Kidney (tissue), 14 donors: ENCODE data around the gene TCF25. TPM values are rescaled to one million over a fixed set of nuclear protein-coding genes. Genes with fewer than 3 reads are reported as not detected.
"Not testable (repeated sequence)": the region's sequence is repeated elsewhere in the genome, so short reads cannot be mapped to it uniquely, and the experiment has no call there.

Experiments
- DNase-seq, 5 donors: peaks; one replicate each; pipeline ENCODE4 v3.0.0-alpha.2; 2013 to 2020
- FAIRE-seq: peaks from 2 replicates; lab custom pipeline; 2012; peaks lifted over from hg19 to GRCh38; lab: Jason Lieb, UNC
- H3K27ac ChIP-seq, 2 donors: one replicate each; pipeline ENCODE4 v1.7.0; 2013; ENCODE audit warnings: low read depth in 2 of 2, low read length in 2 of 2, inconsistent platforms in 1 of 2
- H3K27me3 ChIP-seq: one replicate; pipeline ENCODE4 v1.7.1; 2013; ENCODE audit warnings: low read length, inconsistent platforms; ENCODE audit not compliant: control insufficient read depth, insufficient read depth
- H3K36me3 ChIP-seq, 3 donors: one replicate each; pipeline versions ENCODE4 v1.7.0 to v1.7.1; 2013; ENCODE audit warnings: low read length in 3 of 3, control low read depth in 1 of 3, inconsistent platforms in 1 of 3; ENCODE audit not compliant: insufficient read depth in 3 of 3, control insufficient read depth in 2 of 3
- H3K4me1 ChIP-seq, 3 donors: one replicate each; pipeline versions ENCODE4 v1.7.0 to v1.7.1; 2013; ENCODE audit warnings: low read length in 3 of 3, inconsistent platforms in 1 of 3, low read depth in 1 of 3; ENCODE audit not compliant: control insufficient read depth in 2 of 3, insufficient read depth in 2 of 3
- H3K4me3 ChIP-seq, 3 donors: one replicate each; pipeline versions ENCODE4 v1.7.0 to v1.8.1; 2013; ENCODE audit warnings: low read length in 3 of 3, control low read depth in 1 of 3, inconsistent platforms in 1 of 3
- H3K9ac ChIP-seq, 3 donors: one replicate each; pipeline versions ENCODE4 v1.7.0 to v1.7.1; 2013; ENCODE audit warnings: low read length in 3 of 3, control low read depth in 1 of 3, inconsistent platforms in 1 of 3
- H3K9me3 ChIP-seq, 3 donors: one replicate each; pipeline versions ENCODE4 v1.7.0 to v1.7.1; 2013; ENCODE audit warnings: low read length in 3 of 3, control low read depth in 1 of 3, inconsistent platforms in 1 of 3; ENCODE audit not compliant: control insufficient read depth in 2 of 3, insufficient read depth in 1 of 3
- CTCF ChIP-seq: IDR thresholded peaks from 3 replicates; pipeline ENCODE4 v1.5.1; 2012; ENCODE audit warnings: mild to moderate bottlenecking, moderate library complexity, borderline replicate concordance; ENCODE audit not compliant: insufficient read depth; ENCODE audit errors: extremely low read depth
- intact Hi-C: fragments of 100-400 bp; cut with DNase I; formaldehyde crosslinking; loops from one replicate; pipeline ENCODE4 v1.11.1; 2022
- polyA plus RNA-seq: library from polyadenylated mRNA; stranded (reverse); fragments of 350-450 nt; fragmentation: Illumina TruSeq; extraction: RNeasy Lipid Tissue Mini Kit (QIAGEN cat#74804); gene quantifications from one replicate; pipeline ENCODE4 v1.2.3, GENCODE V29; 2014; ENCODE audit warnings: low read depth, low replicate concordance; ENCODE audit not compliant: insufficient read depth
- total RNA-seq: library from RNA; stranded (reverse); fragmentation: NEBNext Ultra II Directional; extraction: Animal tissue kit (Norgen Biotek cat#: 25700); gene quantifications from one replicate; pipeline ENCODE4 v1.2.1, GENCODE V29; 2021
- donor health status: control.
- donor health status: control.
- donor health status: control.
- donor health status: control.
- donor health status: control.
- donor health status: DM: yes; HTN: yes; CAD: no.
- donor health status: Normal renal cell carcinoma (clear cell type).

Gene TCF25
- total and polyA plus RNA-seq, 2 donors from 2014 or later, result 157 to 209 TPM

- Histone ChIP-seq H3K27me3 (no peaks in the 10 kb centered on the region), H3K9ac (no peak overlapping the region), H3K9me3 (no peaks in the 10 kb centered on the region), H3K4me3 (no peak overlapping the region), H3K4me1 (no peaks in the 10 kb centered on the region), H3K36me3 (no peaks in the 10 kb centered on the region), H3K27ac (no peak overlapping the region)
- FAIRE-seq (no peak), DNase-seq (peak in 1 of 5 donors; percentile 6)
- intact Hi-C loops, result no loop called here
- TF ChIP-seq CTCF, result no peak
These were observed 61.5 kb downstream of the TCF25 start for GRCh38 chr16:89934611-89935553.

GRCh38 chr16:89935620-89936019 is 62.2 kb downstream of the TCF25 start:
- H3K27me3 ChIP-seq, H3K4me1 ChIP-seq, H3K27ac ChIP-seq, intact Hi-C loops, DNase-seq, H3K9ac ChIP-seq, H3K9me3 ChIP-seq, FAIRE-seq, H3K36me3 ChIP-seq, H3K4me3 ChIP-seq: not testable (repeated sequence)

- DNase-seq, result no peak
These were observed 62.6 kb downstream of the TCF25 start for GRCh38 chr16:89936034-89936433.

More at GRCh38 chr16:89936034-89936433, 62.6 kb downstream of the TCF25 start:
- Histone ChIP-seq H3K4me1 (no peaks in the 10 kb centered on the region), H3K9ac (no peak overlapping the region), H3K36me3 (no peaks in the 10 kb centered on the region), H3K4me3 (no peak overlapping the region), H3K27me3 (no peaks in the 10 kb centered on the region), H3K27ac (no peak overlapping the region), H3K9me3 (no peaks in the 10 kb centered on the region)
- intact Hi-C loops, result no loop called here
- no peak for FAIRE-seq
- TF ChIP-seq CTCF, result no peak
